Adipocyte (in vitro differentiated cells): Measurements from ENCODE around the gene COL1A1.

Experiments used
- DNase-seq: peaks from one replicate; pipeline ENCODE4 v3.0.0-alpha.2; 2015; ENCODE audit warnings: low read depth
- H3K27me3 ChIP-seq: replicated peaks from 2 replicates; pipeline ENCODE4 v1.7.0; 2013; ENCODE audit warnings: mild to moderate bottlenecking, low read length, moderate library complexity; ENCODE audit not compliant: control insufficient read depth, insufficient read depth
- H3K36me3 ChIP-seq: 2 replicates; pipeline ENCODE4 v1.7.0; 2013; ENCODE audit warnings: low read length, mild to moderate bottlenecking, moderate library complexity; ENCODE audit not compliant: control insufficient read depth, insufficient read depth, severe bottlenecking
- H3K4me1 ChIP-seq: 2 replicates; pipeline ENCODE4 v1.7.0; 2013; ENCODE audit warnings: mild to moderate bottlenecking, low read length, moderate library complexity; ENCODE audit not compliant: control insufficient read depth, insufficient read depth
- H3K4me3 ChIP-seq: 2 replicates; pipeline ENCODE4 v1.7.0; 2013; ENCODE audit warnings: mild to moderate bottlenecking, low read length, moderate library complexity
- H3K9ac ChIP-seq: 2 replicates; pipeline ENCODE4 v1.7.0; 2013; ENCODE audit warnings: mild to moderate bottlenecking, low read length, moderate library complexity
- H3K9me3 ChIP-seq: 2 replicates; pipeline ENCODE4 v1.7.0; 2013; ENCODE audit warnings: mild to moderate bottlenecking, low read length, moderate library complexity; ENCODE audit not compliant: control insufficient read depth

The COL1A1 gene

DNA sequence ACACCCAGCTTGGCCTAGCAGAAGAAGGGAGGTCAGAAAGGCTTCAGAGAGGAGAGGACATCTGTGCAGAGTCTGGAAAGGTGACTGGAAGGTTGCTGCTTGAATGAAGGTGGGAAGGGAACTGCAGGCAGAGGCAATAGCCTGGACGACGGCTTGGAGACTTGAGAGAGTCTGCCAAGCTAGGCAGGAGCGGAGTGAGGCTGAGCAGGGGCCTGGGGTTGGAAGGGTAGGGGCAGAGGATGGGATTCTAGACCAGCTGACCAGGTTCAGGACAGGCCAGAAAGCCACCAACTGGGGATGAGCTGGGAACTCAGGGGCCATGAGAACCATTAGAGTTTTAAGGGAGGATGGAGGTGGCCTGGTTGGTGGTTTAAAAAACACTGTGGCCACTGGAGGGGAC, 36.0 kb downstream of the COL1A1 start:
- Histone ChIP-seq H3K4me3 (no peak overlapping the region), H3K4me1 (peaks cover 15% of the 10 kb centered on the region), H3K36me3 (no peaks in the 10 kb centered on the region), H3K9me3 (no peaks in the 10 kb centered on the region), H3K27me3 (no peaks in the 10 kb centered on the region), H3K9ac (no peak overlapping the region)
- no peak for DNase-seq

DNA sequence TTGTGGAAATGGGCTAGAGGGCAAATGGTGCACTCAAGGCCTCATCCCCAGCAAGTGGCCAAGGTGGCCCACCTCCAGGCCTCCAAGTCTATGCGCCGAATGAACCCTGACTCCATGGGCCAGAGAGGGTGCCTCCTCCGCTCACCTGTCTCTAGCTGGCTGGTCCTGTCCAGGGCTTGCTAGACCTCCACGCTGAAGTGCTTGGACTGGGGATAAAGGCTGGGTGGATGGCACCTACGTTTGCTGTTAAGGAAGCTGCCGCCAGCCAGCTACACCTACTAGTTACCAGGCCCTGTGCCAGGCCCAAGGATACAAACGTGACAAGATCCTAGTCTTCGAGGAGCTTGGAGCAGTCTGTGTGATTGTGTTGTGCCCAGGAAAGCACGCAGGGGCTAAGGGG, 36.4 kb downstream of the COL1A1 start:
- Histone ChIP-seq H3K36me3 (no peaks in the 10 kb centered on the region), H3K27me3 (no peaks in the 10 kb centered on the region), H3K9ac (no peak overlapping the region), H3K4me1 (peaks cover 15% of the 10 kb centered on the region), H3K9me3 (no peaks in the 10 kb centered on the region), H3K4me3 (no peak overlapping the region)
- no peak for DNase-seq

DNA sequence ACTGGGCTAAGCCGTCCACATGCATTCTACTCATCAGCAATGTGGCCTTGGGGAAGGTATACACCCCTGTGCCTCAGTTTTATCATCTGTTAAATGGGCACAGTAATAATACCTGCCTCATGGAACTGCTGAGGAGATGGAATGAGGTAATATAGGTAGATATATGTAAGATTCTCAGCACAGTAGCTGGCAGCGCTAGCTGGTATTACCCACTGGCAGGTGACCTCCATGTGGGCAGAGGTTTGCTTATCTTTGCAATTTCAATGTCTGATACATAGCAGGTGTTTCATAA, 36.8 kb downstream of the COL1A1 start:
- H3K9me3 ChIP-seq: no peaks in the 10 kb centered on the region
- no peak for DNase-seq
- peaks cover 15% of the 10 kb centered on the region for H3K4me1 ChIP-seq
- no peaks in the 10 kb centered on the region for H3K36me3 ChIP-seq
- no peaks in the 10 kb centered on the region for H3K27me3 ChIP-seq
- H3K9ac ChIP-seq: no peak overlapping the region
- no peak overlapping the region for H3K4me3 ChIP-seq

DNA sequence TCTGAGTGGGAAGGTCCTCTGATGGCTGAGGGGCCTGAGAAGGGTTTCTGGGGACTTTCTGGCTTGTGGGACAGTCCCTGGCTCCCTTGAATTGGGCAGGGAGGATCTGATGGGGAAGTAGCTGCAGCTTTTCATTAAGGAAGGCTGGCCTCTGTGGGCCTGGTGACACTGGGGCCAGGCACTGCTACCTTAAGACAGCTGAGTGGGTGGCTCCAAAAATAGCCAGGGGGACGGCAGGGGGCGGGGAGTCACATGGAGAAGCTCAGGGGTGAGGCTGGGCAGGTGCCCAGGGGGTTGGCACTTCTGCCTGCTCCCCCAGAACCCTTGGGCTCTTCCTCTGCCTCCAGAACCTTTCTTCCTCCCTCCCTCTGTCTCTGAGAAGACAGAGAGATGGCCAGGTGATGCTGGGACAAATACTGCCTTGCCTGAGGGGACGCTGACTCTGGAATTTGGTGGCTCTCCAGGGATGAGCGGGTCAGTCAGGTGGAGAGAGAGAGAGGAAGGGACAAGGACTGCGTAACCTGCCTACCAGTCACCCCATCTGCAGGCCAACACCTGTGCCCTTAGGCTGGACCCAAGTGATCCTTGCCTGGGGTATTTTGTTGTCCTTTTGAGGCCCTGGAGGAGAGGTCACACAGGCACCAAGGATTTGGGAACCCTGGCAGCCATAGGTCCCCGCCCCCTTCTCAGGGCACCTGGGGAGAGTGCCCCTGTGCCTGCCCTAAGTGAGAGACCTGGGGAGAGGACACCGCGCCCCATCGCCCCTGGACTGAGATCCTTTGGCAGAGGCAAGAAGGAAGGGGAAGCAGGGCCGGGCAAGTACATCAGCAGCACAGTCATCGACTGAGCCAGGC, 37.4 kb downstream of the COL1A1 start:
- no peak overlapping the region for H3K9ac ChIP-seq
- DNase-seq: no peak

DNA sequence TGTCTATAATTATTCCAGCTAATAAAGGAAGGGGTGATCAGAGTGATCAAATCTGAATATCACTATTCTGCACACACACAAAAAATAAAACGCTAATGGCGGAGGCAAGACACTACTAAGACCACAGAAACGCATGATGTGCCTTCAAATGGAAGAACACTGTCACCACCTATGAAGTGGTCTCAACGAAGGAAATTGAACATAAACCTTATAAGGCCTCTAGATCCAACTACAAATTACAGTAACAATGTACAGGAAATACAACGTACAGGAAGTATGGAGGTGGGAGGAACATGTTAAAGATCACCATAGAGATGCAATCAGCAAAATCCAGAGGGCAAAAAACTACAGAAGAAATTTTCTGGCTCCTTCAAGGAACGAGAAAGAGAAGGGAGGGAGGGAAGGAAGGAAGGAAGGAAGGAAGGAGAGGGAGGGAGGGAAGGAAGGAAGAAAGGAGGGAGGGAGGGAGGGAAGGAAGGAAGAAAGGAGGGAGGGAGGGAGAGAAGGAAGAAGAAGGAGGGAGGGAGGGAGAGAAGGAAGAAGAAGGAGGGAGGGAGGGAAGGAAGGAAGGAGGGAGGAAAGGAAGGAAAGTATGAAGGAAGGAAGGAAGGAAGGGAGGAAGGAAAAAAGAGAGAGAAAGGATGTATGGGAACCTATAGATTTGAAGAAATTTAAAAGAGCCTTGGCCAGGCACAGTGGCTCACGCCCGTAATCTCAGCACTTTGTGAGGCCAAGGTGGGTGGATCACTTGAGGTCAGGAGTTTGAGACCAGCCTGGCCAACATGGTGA, 38.8 kb downstream of the COL1A1 start:
- no peaks in the 10 kb centered on the region for H3K27me3 ChIP-seq
- H3K4me3 ChIP-seq: no peak overlapping the region
- H3K36me3 ChIP-seq: no peaks in the 10 kb centered on the region
- H3K9ac ChIP-seq: peak overlapping the region; percentile 76
- peaks cover 15% of the 10 kb centered on the region for H3K4me1 ChIP-seq
- no peaks in the 10 kb centered on the region for H3K9me3 ChIP-seq
- DNase-seq: no peak

More for the DNA sequence above, 37.4 kb downstream of the COL1A1 start:
- H3K36me3 ChIP-seq: no peaks in the 10 kb centered on the region
- no peak overlapping the region for H3K4me3 ChIP-seq
- H3K27me3 ChIP-seq: no peaks in the 10 kb centered on the region
- H3K9me3 ChIP-seq: no peaks in the 10 kb centered on the region
- H3K4me1 ChIP-seq: peaks cover 15% of the 10 kb centered on the region

DNA sequence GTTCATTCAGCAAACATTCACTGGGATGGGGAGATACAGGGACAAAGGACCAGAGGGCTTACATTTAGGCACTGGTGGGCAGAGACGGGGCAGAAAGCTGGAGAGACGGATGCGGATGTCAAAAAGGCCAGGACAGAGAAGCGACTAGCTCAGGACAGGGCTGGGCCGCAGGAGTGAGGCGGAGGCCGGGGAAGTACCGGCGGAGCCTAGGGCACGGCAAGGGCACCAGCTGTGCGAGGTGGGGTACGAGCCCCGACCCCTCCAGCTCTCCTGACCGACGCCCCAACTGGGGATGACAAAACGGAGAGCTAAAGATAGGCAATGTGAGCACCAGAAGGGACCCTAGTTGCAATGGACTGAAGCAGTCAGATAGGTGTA, 39.5 kb downstream of the COL1A1 start:
- DNase-seq: no peak
- H3K4me3 ChIP-seq: peak overlapping the region; percentile 85
- H3K27me3 ChIP-seq: no peaks in the 10 kb centered on the region
- no peaks in the 10 kb centered on the region for H3K9me3 ChIP-seq
- H3K9ac ChIP-seq: peak overlapping the region; percentile 76
- peaks cover 15% of the 10 kb centered on the region for H3K4me1 ChIP-seq
- no peaks in the 10 kb centered on the region for H3K36me3 ChIP-seq

DNA sequence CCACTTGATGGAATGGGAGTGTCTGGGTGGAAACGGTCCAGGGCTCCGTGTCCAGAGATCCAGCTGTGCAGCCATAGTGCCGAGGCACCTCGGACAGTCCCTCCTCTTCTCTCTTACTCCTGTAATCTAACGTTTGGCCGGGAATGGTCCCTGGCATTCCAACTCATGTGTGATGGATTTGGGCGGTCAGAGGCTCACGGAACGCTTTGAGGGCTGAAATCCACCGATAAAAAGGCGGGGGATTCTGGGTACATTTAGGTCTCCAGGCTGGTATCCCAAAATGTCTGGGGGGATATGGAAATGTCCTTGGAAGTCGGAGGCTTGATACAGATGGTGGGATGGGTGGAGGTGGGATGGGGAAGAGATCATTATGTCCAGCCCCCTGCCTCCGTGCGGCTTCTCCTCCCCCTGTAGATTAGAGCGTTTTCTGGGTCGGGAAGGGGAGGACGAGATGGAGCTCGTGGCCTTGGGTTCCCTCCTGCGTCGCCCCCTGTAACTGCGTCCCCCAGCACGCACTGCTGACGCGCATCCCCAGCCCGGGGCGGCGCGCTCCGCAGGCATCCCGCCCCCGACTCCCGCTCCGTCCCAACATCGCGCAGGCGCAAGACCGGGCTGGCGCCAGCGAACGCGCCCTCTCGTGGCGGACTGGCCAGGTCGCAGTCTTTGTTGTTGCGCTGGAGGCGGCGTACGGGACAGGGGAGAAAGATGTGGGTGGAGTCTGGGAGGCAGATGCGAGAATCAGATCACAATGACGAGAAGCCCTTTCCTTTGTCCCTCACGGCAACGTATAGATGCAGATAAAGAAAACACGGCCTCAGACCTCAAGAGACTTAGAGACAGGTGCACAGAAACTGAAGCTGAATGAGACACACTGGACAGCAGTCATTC, 40.2 kb downstream of the COL1A1 start:
- DNase-seq: peak; percentile 97

DNA sequence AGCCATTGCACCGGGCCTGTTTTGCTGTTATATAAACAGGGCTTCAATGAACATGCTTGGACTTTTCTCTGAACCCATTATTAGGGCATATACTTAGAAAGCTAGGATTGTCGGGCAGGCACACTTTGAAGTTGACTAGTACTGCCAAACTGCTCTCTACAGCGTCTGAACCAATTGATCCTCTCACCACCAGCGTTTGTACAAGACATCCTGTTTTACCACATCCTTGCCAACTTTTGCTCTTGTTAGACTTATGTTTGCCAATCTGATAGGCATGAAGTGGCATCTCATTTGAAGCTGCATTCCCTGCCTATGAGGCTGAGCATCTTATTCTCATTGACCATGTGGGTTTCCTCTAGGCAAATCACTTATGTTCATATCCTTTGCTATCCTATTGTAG, 43.5 kb downstream of the COL1A1 start:
- H3K9ac ChIP-seq: no peak overlapping the region
- H3K9me3 ChIP-seq: no peaks in the 10 kb centered on the region
- H3K4me3 ChIP-seq: no peak overlapping the region
- H3K4me1 ChIP-seq: peaks cover 35% of the 10 kb centered on the region
- H3K36me3 ChIP-seq: no peaks in the 10 kb centered on the region
- H3K27me3 ChIP-seq: no peaks in the 10 kb centered on the region
- DNase-seq: no peak

More for the DNA sequence above, 40.2 kb downstream of the COL1A1 start:
- H3K4me3 ChIP-seq: peak overlapping the region; percentile 85
- H3K4me1 ChIP-seq: peaks cover 13% of the 10 kb centered on the region
- H3K9me3 ChIP-seq: no peaks in the 10 kb centered on the region
- no peaks in the 10 kb centered on the region for H3K27me3 ChIP-seq
- no peaks in the 10 kb centered on the region for H3K36me3 ChIP-seq
- H3K9ac ChIP-seq: peak overlapping the region; percentile 76

DNA sequence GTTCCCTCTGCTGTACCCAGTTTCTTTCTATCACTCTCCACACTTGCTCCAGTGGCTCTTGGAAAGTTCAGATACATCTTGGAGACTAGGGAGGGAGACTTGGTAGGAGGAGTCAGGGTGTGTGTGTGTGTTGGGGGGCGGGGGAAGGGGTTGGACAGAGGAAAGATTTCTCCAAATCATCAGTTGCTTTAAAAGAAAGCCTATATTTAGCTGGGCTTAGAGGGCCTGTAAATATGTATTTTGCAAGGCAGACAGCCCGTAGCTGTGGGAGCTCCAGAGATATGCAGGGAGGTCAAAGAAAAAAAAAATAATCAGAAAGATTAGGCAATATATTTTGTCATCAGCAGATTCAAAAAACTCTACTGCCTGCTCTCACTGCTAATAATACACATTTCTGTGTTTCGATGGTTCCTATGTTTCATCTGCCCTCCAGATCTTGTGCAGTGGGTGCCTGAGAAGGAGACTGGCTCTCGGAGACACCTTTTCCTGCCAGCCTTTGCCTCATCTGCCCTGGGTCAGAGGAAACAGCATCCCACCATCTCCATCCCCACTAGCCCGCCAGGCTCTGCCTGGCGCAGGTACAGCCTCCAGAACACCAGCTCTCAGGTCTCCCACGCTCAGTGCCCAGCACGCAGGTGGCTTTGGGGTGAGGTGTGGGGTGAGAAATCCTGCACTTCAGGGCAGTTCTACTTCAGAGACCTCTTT, 46.2 kb downstream of the COL1A1 start:
- H3K4me1 ChIP-seq: peaks cover 35% of the 10 kb centered on the region
- peak overlapping the region; percentile 73 for H3K9ac ChIP-seq
- H3K27me3 ChIP-seq: no peaks in the 10 kb centered on the region
- no peaks in the 10 kb centered on the region for H3K36me3 ChIP-seq
- H3K9me3 ChIP-seq: no peaks in the 10 kb centered on the region
- peak; percentile 66 for DNase-seq
- peak overlapping the region; percentile 41 for H3K4me3 ChIP-seq

DNA sequence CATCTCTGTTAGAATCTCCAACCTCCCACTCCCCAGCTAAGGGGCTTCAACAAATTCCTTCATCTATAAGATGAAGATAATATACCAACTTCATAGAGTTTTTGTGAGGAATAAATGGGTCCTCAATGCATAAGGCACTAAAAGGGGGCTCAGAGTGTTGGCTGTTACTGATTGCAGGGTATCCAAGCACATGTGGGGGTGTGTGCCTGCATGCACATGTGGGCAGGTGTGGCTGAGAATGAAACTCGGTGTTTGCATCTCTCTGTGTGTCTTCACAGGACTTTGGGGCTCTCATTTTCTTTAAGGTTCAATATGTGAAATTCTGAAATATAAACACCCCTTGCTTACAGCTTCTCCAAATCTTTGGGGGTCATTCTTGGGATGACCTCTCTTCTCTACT, 46.8 kb downstream of the COL1A1 start:
- Histone ChIP-seq H3K36me3 (no peaks in the 10 kb centered on the region), H3K9me3 (no peaks in the 10 kb centered on the region), H3K4me1 (peaks cover 35% of the 10 kb centered on the region), H3K27me3 (no peaks in the 10 kb centered on the region), H3K4me3 (peak overlapping the region; percentile 38), H3K9ac (peak overlapping the region; percentile 55)
- no peak for DNase-seq
